CD4-positive, alpha-beta T cell treated with Interferon gamma for 1 hour (primary cell): ENCODE measurements around the gene ABCC4.
A peak's percentile ranks its signal among the peaks of the same experiment; 100 is the strongest.
"Not testable (repeated sequence)": the region's sequence is repeated elsewhere in the genome, so short reads cannot be mapped to it uniquely, and the experiment has no call there.

Experiments
- DNase-seq: peaks from one replicate; pipeline ENCODE4 v3.0.0-alpha.2; 2020

The ABCC4 gene

GRCh38 chr13:95192564-95192945 is 108.7 kb downstream of the ABCC4 start:
- DNase-seq = not testable (repeated sequence)

DNA sequence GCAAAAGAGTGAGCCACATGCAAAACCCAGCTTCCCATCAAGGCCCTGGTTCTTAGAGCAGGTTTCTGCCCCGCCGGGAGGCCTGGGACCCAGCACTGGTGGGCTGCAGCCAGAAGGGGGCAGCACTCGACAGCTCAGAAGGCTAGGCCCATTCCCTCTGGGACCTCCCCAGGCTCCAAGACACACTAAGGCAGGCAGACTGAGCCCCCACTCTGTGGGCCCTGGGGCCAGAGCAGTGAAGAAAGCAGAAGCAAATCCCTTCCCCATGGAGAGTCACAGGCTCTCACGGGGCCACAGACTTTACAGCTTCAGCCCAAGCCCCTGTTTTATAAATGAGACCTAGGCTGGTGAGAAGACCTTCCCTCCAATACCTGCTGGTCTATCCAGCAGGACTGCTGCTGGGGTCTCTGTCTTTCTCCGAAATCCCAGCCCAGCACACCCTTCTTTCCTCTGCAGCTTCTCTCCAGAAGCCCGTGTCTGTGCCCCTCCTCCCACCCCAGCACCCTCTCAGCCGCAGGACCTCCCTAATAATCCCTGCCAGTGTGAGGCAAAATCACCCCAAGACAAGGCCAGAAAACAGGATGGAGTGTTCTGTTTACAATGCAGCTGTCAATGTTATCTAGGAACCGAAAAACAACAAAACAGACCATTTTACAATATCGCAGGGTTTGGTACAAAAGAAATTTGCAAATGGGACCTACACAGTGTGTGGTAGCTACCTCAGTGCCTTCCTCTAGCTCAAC is 109.3 kb downstream of the ABCC4 start:
- DNase-seq = peak; percentile 50

- DNase-seq = no peak
Measured at GRCh38 chr13:95188128-95188527, 113.1 kb downstream of the ABCC4 start.

GRCh38 chr13:95185851-95186250 is 115.4 kb downstream of the ABCC4 start:
- DNase-seq = peak; percentile 53

GRCh38 chr13:95185311-95185710 is 115.9 kb downstream of the ABCC4 start:
- no peak for DNase-seq

- no peak for DNase-seq
Measured at GRCh38 chr13:95184317-95184716, 116.9 kb downstream of the ABCC4 start.

GRCh38 chr13:95182570-95183265 is 118.5 kb downstream of the ABCC4 start:
- DNase-seq = no peak

DNA sequence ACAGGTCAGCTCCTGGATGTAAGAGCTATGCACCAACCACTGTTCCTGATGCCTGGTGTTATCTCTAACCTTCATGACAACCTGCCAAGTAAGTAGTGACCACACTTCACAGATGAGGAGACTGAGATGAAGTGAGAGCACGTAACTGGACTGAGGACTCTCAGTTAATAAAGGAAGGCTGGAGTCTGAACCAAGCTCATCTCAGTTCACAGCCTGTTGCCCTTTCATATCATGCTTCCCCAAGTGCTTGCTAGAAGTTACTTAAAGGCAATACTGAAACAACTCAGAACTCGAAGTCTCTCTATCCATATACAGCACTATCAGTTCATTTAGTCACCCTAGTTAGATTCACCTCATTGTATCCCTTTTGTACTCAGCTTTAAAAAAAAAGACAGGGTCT is 119.7 kb downstream of the ABCC4 start:
- DNase-seq = no peak

DNA sequence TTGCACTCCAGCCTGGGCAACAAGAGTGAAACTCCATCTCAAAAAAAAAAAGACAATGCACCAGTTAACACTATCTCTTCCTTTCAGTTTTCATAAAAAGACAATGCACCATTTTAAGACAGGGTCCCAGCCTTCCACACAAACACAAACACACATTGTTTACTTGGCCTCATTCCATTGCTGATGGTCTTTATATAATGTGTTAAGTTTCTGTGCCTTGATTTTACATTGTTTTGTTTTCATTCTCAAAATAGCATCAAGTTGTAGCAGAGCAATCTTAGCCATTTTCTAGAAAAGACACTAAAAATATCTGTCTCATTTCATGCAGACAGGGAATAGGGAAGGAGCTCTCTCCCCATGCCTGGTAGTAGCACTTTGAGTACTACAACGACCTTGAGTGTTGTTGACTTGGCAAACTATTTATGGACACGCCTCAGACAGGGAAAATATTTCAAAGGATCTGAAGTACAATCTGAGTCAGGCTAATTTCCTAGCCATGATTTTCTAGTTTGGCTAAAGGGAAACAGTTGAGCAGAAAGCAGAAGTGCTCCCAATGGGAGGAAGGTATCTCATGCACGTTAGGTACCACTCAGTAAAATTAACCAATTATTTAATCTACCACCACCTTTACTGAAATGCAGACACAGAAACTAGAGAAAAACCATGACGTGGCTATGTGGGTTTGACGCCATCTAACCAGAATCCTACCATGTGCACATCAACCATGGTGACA is 120.6 kb downstream of the ABCC4 start:
- DNase-seq = no peak

GRCh38 chr13:95176611-95177259 is 124.5 kb downstream of the ABCC4 start:
- DNase-seq = no peak

DNA sequence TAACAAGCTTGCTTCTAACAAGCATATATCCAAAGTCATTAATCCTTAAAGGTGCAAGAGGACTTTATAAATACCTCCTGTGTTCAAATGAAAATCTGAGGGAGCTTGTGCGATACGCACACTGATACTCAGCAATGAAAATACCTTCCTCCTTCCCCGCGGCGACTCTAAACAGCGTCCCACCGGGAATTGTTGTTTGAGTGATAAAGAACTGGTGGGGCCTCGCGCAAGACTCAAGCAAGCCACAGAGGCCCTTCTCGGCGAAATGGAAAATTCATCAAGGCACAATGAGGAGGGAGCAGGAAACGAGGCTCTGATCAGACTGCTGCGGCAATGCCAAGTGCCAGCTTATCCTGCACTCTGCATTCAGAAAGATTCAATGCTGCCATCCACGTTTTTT is 126.7 kb downstream of the ABCC4 start:
- no peak for DNase-seq

GRCh38 chr13:95168191-95168590 is 133.1 kb downstream of the ABCC4 start:
- DNase-seq = no peak

- not testable (repeated sequence) for DNase-seq
Measured at GRCh38 chr13:95167003-95167402, 134.2 kb downstream of the ABCC4 start.

DNA sequence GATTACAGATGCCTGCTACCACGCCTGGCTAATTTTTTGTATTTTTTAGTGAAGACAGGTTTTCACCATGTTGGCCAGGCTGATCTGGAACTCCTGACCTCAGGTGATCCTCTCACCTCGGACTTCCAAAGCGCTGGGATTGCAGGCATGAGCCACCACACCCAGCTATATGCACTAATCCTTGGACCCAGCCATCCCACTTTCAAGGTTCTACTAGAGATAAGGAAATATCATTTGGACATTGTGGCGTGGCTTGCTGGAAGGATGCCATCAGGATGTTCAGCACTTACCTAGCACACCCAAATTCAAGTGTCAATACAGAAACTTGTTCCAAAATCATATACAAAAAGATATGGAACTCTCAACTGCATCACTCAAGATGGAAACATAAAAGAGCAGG is 136.4 kb downstream of the ABCC4 start:
- no peak for DNase-seq

DNA sequence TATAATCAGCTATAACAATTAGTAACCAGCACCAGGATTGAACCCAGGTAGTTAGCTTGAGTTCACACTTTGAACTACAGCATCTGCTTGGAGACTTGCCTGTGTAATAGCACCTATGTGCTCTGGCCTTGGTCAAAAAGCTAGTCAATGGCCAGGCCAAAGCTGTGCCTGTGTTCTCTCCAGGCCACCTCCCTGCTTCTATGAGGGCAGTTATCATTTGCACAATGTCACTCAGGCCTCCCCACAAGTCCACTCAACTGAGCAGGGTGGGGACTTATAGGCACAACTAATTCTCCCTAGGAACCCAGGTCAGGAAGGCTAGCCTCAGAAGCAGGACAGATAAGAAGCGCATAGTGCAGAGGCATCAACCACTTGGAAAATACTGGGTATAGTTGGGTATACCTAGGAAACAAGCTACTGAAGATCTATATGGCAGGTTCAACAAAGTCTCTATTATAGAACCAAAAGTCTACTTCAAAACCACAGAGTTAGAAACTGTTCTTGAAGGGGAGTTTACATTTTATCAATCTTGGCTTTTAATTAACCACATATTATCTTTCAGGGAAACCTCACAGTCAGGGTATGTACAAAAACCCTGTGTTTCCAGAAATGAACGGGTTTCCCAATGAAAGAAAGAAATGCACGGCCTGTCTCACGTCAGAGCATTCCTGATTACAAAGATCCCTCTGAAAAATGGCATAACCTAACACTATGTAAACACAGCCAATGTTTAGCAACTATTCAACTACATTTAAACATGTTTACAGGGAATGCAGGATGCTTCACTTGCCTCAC is 140.9 kb downstream of the ABCC4 start:
- no peak for DNase-seq

DNA sequence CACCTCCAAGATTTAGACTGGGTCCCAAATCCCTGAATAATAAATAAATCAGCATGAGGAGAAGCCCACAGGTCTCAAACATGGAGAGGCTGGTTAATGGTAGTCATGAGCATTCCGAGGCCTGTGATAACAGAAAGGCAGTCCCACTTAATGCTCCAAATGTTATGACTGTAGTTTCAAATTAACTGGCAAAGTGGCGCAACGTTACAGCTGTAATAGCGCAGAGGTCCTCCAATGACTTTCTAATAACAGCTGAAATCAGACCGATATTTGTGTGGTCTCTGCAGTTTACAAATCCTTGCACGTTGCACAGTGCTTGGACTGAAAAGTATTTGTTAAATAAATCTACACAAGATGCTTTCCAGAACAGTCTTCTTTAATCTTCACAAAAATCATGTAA is 141.8 kb downstream of the ABCC4 start:
- no peak for DNase-seq

GRCh38 chr13:95156208-95156607 is 145.0 kb downstream of the ABCC4 start:
- DNase-seq = no peak

- no peak for DNase-seq
Measured at GRCh38 chr13:95155504-95155903, 145.7 kb downstream of the ABCC4 start.

- no peak for DNase-seq
Measured at GRCh38 chr13:95155093-95155492, 146.2 kb downstream of the ABCC4 start.

- no peak for DNase-seq
Measured at GRCh38 chr13:95154413-95154886, 146.8 kb downstream of the ABCC4 start.

DNA sequence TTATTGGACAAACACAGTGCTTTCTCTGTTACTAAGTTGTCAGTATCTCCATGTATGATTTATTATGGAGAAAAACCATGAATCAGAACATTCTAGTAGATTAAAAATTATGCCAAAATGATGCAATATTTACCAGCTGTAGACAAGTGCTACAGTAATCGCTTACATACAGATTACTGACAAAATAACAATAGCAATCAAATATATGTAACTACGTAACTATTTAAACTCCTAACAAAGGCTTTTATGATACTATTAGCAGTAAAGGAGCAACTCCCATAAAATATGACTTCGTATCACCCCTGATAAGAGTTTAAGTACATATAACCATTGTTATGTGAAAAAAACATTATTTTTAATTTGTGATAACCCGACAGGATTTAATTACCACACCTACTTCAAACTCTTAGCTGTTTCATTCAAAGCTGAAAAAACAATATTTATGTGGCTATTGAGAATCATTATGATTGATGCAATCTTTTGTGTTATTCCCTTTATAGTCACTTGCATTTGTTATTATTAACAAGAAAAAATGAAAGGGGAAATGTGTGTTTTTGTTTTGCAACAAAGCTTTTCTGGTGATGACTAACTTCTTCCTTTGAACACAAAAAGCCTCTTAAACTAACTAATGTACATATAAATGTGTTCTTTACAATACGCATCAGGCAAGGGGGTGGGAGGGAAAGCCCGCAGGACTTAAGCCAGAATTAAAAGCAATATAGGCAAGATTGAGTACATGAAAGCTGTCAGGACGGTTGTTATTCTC is 147.4 kb downstream of the ABCC4 start:
- DNase-seq = no peak
